Uterus (tissue), 2 donors: ENCODE measurements around the gene SKA1.

ENCODE experiments used
- CTCF ChIP-seq, 4 experiments: fragments of 200-600 bp in 2 of 4; fragments of 450-650 bp in 2 of 4; sonication (generic) in 2 of 4; IDR thresholded peaks; one replicate each; pipeline ENCODE4 v1.5.1; 2016 to 2019; ENCODE audit warnings: antibody characterized with exemption in 4 of 4, mild to moderate bottlenecking in 2 of 4, moderate library complexity in 1 of 4
- POLR2A ChIP-seq, 2 donors: fragments of 450-650 bp; IDR thresholded peaks; one replicate each; pipeline ENCODE4 v1.6.1; 2016; ENCODE audit warnings: antibody characterized with exemption in 2 of 2, mild to moderate bottlenecking in 1 of 2, moderate library complexity in 1 of 2

- TF ChIP-seq CTCF (IDR thresholded peaks at IDR 0.05) (no peak), POLR2A (IDR thresholded peaks at IDR 0.05) (no peak)
Measured at GRCh38 chr18:50409236-50409635, 34.4 kb downstream of the SKA1 start.
